Ishikawa (cell line): ENCODE measurements around the gene PCDH15.

Experiments
- CEBPB ChIP-seq: IDR thresholded peaks from 2 replicates; pipeline ENCODE4 v1.6.1; 2012
- CREB1 ChIP-seq: IDR thresholded peaks from 2 replicates; pipeline ENCODE4 v1.6.1; 2012; ENCODE audit warnings: low read depth
- EP300 ChIP-seq: IDR thresholded peaks from 2 replicates; pipeline ENCODE4 v1.6.1; 2012; ENCODE audit warnings: borderline replicate concordance
- MAX ChIP-seq: IDR thresholded peaks from 2 replicates; pipeline ENCODE4 v1.6.1; 2012
- TAF1 ChIP-seq: IDR thresholded peaks from 2 replicates; pipeline ENCODE4 v1.6.1; 2012; ENCODE audit warnings: low read depth, mild to moderate bottlenecking
- TEAD4 ChIP-seq: IDR thresholded peaks from 2 replicates; pipeline ENCODE4 v1.6.1; 2012
- YY1 ChIP-seq: IDR thresholded peaks from 2 replicates; pipeline ENCODE4 v1.6.1; 2012; ENCODE audit warnings: low read depth

DNA sequence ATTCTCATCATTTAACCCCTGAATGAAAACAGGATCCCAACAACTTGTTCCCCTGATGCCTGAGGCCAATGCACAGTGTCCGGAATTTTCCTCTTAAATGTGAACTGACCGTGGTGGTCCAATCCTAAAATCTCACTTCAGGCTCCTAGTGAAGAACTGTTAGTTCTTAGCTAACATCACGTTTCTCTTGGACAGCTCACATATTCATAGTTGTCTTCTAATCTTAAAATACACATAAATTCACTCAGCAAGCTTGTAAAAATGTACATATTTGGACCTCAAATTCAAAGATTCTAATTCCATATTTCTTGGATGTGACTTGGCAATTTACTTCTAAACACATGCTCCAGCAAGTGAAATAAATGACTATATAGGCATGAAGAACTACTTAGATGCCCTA is 297.2 kb downstream of the PCDH15 start:
- no peak for TF ChIP-seq EP300
- TF ChIP-seq CEBPB: no peak
- TF ChIP-seq MAX: no peak
- no peak for TF ChIP-seq TAF1
- TF ChIP-seq CREB1: no peak
- TF ChIP-seq YY1: no peak
- no peak for TF ChIP-seq TEAD4
